GM12891 (cell line): ENCODE results near the gene MATN1.

ENCODE experiments used
- POLR2A ChIP-seq: IDR thresholded peaks from 2 replicates; pipeline ENCODE4 v1.6.1; 2011; ENCODE audit warnings: low read depth, low read length, control low read depth
- POLR2AphosphoS5 ChIP-seq: IDR thresholded peaks from 2 replicates; pipeline ENCODE4 v1.6.1; 2011; ENCODE audit warnings: low read depth, low read length, control low read depth
- POU2F2 ChIP-seq: IDR thresholded peaks from 2 replicates; pipeline ENCODE4 v1.6.1; 2011; ENCODE audit warnings: low read depth, mild to moderate bottlenecking, control low read depth, low read length, moderate library complexity
- SPI1 ChIP-seq: IDR thresholded peaks from 2 replicates; pipeline ENCODE4 v1.6.1; 2011; ENCODE audit warnings: low read depth, low read length, control low read depth
- TAF1 ChIP-seq: IDR thresholded peaks from 2 replicates; pipeline ENCODE4 v1.6.1; 2011; ENCODE audit warnings: low read depth, low read length, control low read depth

GRCh38 chr1:30740251-30741238, 17.2 kb upstream of the MATN1 start:
- TF ChIP-seq TAF1 (no peak), POLR2AphosphoS5 (no peak; the same call in 1 of the 2 replicates), POLR2A (no peak), SPI1 (no peak), POU2F2 (no peak)
